ENCODE results near the gene MAP1S.

MAP1S gene

GRCh38 chr19:17739121-17739875, 20.0 kb downstream of the MAP1S start:
- DNase-seq: no peak
- Mint-ChIP-seq H3K36me3 (ENCODE audit: low read depth) (peaks cover 42% of the 10 kb centered on the region), H3K27ac (peak overlapping the region; percentile 33)

GRCh38 chr19:17741456-17741855, 22.2 kb downstream of the MAP1S start:
- no peaks in the 10 kb centered on the region for H3K9me3 Mint-ChIP-seq
- H3K27ac Mint-ChIP-seq: peak overlapping the region; percentile 37
- DNase-seq: no peak
- H3K4me3 Mint-ChIP-seq: no peak overlapping the region
- H3K36me3 Mint-ChIP-seq (ENCODE audit: low read depth): peaks cover 22% of the 10 kb centered on the region
- peaks cover 9% of the 10 kb centered on the region for H3K4me1 Mint-ChIP-seq (ENCODE audit: low read depth)
- H3K27me3 Mint-ChIP-seq: no peaks in the 10 kb centered on the region

More at GRCh38 chr19:17739121-17739875, 20.0 kb downstream of the MAP1S start:
- peaks cover 8% of the 10 kb centered on the region for H3K4me1 Mint-ChIP-seq (ENCODE audit: low read depth)
- H3K4me3 Mint-ChIP-seq: no peak overlapping the region
- no peaks in the 10 kb centered on the region for H3K9me3 Mint-ChIP-seq
- H3K27me3 Mint-ChIP-seq: no peaks in the 10 kb centered on the region

GRCh38 chr19:17743874-17744580, 24.7 kb downstream of the MAP1S start:
- Mint-ChIP-seq H3K27me3 (no peaks in the 10 kb centered on the region), H3K4me3 (no peak overlapping the region), H3K9me3 (no peaks in the 10 kb centered on the region), H3K36me3 (ENCODE audit: low read depth) (peaks cover 2% of the 10 kb centered on the region), H3K27ac (peak overlapping the region; percentile 30), H3K4me1 (ENCODE audit: low read depth) (peaks cover 22% of the 10 kb centered on the region)
- DNase-seq: no peak

- peaks cover 10% of the 10 kb centered on the region for H3K36me3 Mint-ChIP-seq (ENCODE audit: low read depth)
- H3K4me3 Mint-ChIP-seq: peak overlapping the region; percentile 86
- no peaks in the 10 kb centered on the region for H3K9me3 Mint-ChIP-seq
- peak overlapping the region; percentile 84 for H3K27ac Mint-ChIP-seq
- peaks cover 46% of the 10 kb centered on the region for H3K4me1 Mint-ChIP-seq (ENCODE audit: low read depth)
- peak; percentile 95 for DNase-seq
- H3K27me3 Mint-ChIP-seq: no peaks in the 10 kb centered on the region
Measured at GRCh38 chr19:17747205-17748098, 28.2 kb downstream of the MAP1S start.

GRCh38 chr19:17748884-17749638, 29.8 kb downstream of the MAP1S start:
- H3K4me1 Mint-ChIP-seq (ENCODE audit: low read depth): peaks cover 51% of the 10 kb centered on the region
- H3K27me3 Mint-ChIP-seq: no peaks in the 10 kb centered on the region
- H3K36me3 Mint-ChIP-seq (ENCODE audit: low read depth): peaks cover 13% of the 10 kb centered on the region
- H3K9me3 Mint-ChIP-seq: no peaks in the 10 kb centered on the region
- no peak for DNase-seq
- H3K27ac Mint-ChIP-seq: peak overlapping the region; percentile 94
- peak overlapping the region; percentile 86 for H3K4me3 Mint-ChIP-seq

- H3K4me1 Mint-ChIP-seq (ENCODE audit: low read depth): peaks cover 59% of the 10 kb centered on the region
- H3K36me3 Mint-ChIP-seq (ENCODE audit: low read depth): peaks cover 22% of the 10 kb centered on the region
- DNase-seq: peak; percentile 50
- peak overlapping the region; percentile 94 for H3K27ac Mint-ChIP-seq
- H3K27me3 Mint-ChIP-seq: no peaks in the 10 kb centered on the region
- H3K4me3 Mint-ChIP-seq: peak overlapping the region; percentile 86
- no peaks in the 10 kb centered on the region for H3K9me3 Mint-ChIP-seq
Measured at GRCh38 chr19:17749912-17750317, 30.6 kb downstream of the MAP1S start.

GRCh38 chr19:17751103-17751911, 32.0 kb downstream of the MAP1S start, which contains the start of gene FCHO1:
TSS of gene FCHO1 (plus strand) at chr19:17751477. CDS start at chr19:17755165, 3,688 bp downstream.
- Mint-ChIP-seq H3K4me1 (ENCODE audit: low read depth) (peaks cover 71% of the 10 kb centered on the region), H3K36me3 (ENCODE audit: low read depth) (peaks cover 35% of the 10 kb centered on the region), H3K9me3 (no peaks in the 10 kb centered on the region), H3K27me3 (no peaks in the 10 kb centered on the region), H3K27ac (peak within 1 kb of the TSS; percentile 94), H3K4me3 (peak within 1 kb of the TSS; percentile 86)
- peak; percentile 88 for DNase-seq

- Mint-ChIP-seq H3K27me3 (no peaks in the 10 kb centered on the region), H3K4me1 (ENCODE audit: low read depth) (peaks cover 73% of the 10 kb centered on the region)
- no peak for DNase-seq
Measured at GRCh38 chr19:17751912-17752273, 32.6 kb downstream of the MAP1S start.

GRCh38 chr19:17752865-17753639, 33.8 kb downstream of the MAP1S start:
- Mint-ChIP-seq H3K27ac (no peak overlapping the region), H3K27me3 (no peaks in the 10 kb centered on the region), H3K36me3 (ENCODE audit: low read depth) (peaks cover 49% of the 10 kb centered on the region), H3K4me3 (no peak overlapping the region), H3K9me3 (no peaks in the 10 kb centered on the region), H3K4me1 (ENCODE audit: low read depth) (peaks cover 73% of the 10 kb centered on the region)
- DNase-seq: no peak

More at GRCh38 chr19:17751912-17752273, 32.6 kb downstream of the MAP1S start:
- Mint-ChIP-seq H3K9me3 (no peaks in the 10 kb centered on the region), H3K4me3 (peak overlapping the region; percentile 86), H3K27ac (peak overlapping the region; percentile 94), H3K36me3 (ENCODE audit: low read depth) (peaks cover 40% of the 10 kb centered on the region)

GRCh38 chr19:17753976-17754375, 34.7 kb downstream of the MAP1S start:
- H3K4me3 Mint-ChIP-seq: no peak overlapping the region
- H3K4me1 Mint-ChIP-seq (ENCODE audit: low read depth): peaks cover 68% of the 10 kb centered on the region
- H3K27me3 Mint-ChIP-seq: no peaks in the 10 kb centered on the region
- no peaks in the 10 kb centered on the region for H3K9me3 Mint-ChIP-seq
- H3K36me3 Mint-ChIP-seq (ENCODE audit: low read depth): peaks cover 59% of the 10 kb centered on the region
- peak overlapping the region; percentile 79 for H3K27ac Mint-ChIP-seq
- DNase-seq: no peak

GRCh38 chr19:17754634-17755442, 35.6 kb downstream of the MAP1S start:
- Mint-ChIP-seq H3K4me1 (ENCODE audit: low read depth) (peaks cover 60% of the 10 kb centered on the region), H3K36me3 (ENCODE audit: low read depth) (peaks cover 65% of the 10 kb centered on the region), H3K27ac (peak overlapping the region; percentile 79), H3K27me3 (no peaks in the 10 kb centered on the region), H3K9me3 (no peaks in the 10 kb centered on the region), H3K4me3 (no peak overlapping the region)
- no peak for DNase-seq

- no peaks in the 10 kb centered on the region for H3K9me3 Mint-ChIP-seq
- peak overlapping the region; percentile 79 for H3K27ac Mint-ChIP-seq
- no peak for DNase-seq
- no peak overlapping the region for H3K4me3 Mint-ChIP-seq
- H3K4me1 Mint-ChIP-seq (ENCODE audit: low read depth): peaks cover 56% of the 10 kb centered on the region
- H3K36me3 Mint-ChIP-seq (ENCODE audit: low read depth): peaks cover 71% of the 10 kb centered on the region
- no peaks in the 10 kb centered on the region for H3K27me3 Mint-ChIP-seq
Measured at GRCh38 chr19:17755443-17755890, 36.2 kb downstream of the MAP1S start.
